Osteocyte (in vitro differentiated cells): Measurements from ENCODE around the gene NUCB1. TPM values are rescaled to one million over a fixed set of nuclear protein-coding genes. Genes with fewer than 3 reads are reported as not detected.

Experiments used
- DNase-seq: peaks from one replicate; pipeline ENCODE4 v3.0.0; 2021; ENCODE audit warnings: mixed read lengths; ENCODE audit not compliant: unreplicated experiment; ENCODE audit errors: extremely low spot score
- H3K27ac Mint-ChIP-seq: one replicate; pipeline ENCODE4 v1.8.0; 2021; ENCODE audit warnings: mild to moderate bottlenecking, mixed read lengths; ENCODE audit not compliant: unreplicated experiment
- H3K27me3 Mint-ChIP-seq: one replicate; pipeline ENCODE4 v1.8.0; 2021; ENCODE audit warnings: mixed read lengths; ENCODE audit not compliant: unreplicated experiment
- H3K36me3 Mint-ChIP-seq: one replicate; pipeline ENCODE4 v1.8.0; 2021; ENCODE audit warnings: mixed read lengths; ENCODE audit not compliant: unreplicated experiment
- H3K4me1 Mint-ChIP-seq: one replicate; pipeline ENCODE4 v1.8.0; 2021; ENCODE audit warnings: mixed read lengths; ENCODE audit not compliant: unreplicated experiment
- H3K4me3 Mint-ChIP-seq: one replicate; pipeline ENCODE4 v1.8.0; 2021; ENCODE audit warnings: mild to moderate bottlenecking, moderate library complexity, mixed read lengths; ENCODE audit not compliant: unreplicated experiment
- H3K9me3 Mint-ChIP-seq: one replicate; pipeline ENCODE4 v1.8.0; 2021; ENCODE audit warnings: mixed read lengths; ENCODE audit not compliant: unreplicated experiment
- total RNA-seq: library from RNA; stranded (reverse); gene quantifications from 2 replicates; pipeline ENCODE4 v1.2.1, GENCODE V29; 2021
- TF ChIP-seq, protein P1 (sequence below): fragments of 200-600 bp; sonication (generic); IDR thresholded peaks from 2 replicates; pipeline ENCODE4 v1.5.0; 2021; ENCODE audit warnings: antibody characterized with exemption, mild to moderate bottlenecking, moderate library complexity

Gene NUCB1
- total RNA-seq, 1 donor from 2014 or later = 260 TPM

DNA sequence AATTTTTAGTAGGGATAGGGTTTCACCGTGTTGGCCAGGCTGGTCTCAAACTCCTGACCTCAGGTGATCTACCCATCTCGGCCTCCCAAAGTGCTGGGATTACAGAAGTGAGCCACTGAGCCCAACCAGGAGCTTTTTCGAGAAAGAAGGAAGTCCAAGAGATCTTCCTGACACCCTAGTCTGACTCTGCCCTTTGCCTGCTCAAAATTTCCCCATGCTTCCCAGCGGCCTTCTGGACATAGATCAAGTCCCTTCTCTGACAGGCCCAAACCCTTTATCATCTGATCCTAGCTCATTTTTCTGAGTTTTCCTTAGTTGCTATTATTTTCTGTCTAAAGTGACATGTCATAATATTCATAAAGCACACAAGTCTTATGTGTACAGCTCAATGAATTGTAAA, 53.0 kb downstream of the NUCB1 start:
- H3K4me3 Mint-ChIP-seq = no peak overlapping the region
- no peaks in the 10 kb centered on the region for H3K27me3 Mint-ChIP-seq
- H3K4me1 Mint-ChIP-seq = peaks cover 21% of the 10 kb centered on the region
- TF ChIP-seq, protein P1, sequence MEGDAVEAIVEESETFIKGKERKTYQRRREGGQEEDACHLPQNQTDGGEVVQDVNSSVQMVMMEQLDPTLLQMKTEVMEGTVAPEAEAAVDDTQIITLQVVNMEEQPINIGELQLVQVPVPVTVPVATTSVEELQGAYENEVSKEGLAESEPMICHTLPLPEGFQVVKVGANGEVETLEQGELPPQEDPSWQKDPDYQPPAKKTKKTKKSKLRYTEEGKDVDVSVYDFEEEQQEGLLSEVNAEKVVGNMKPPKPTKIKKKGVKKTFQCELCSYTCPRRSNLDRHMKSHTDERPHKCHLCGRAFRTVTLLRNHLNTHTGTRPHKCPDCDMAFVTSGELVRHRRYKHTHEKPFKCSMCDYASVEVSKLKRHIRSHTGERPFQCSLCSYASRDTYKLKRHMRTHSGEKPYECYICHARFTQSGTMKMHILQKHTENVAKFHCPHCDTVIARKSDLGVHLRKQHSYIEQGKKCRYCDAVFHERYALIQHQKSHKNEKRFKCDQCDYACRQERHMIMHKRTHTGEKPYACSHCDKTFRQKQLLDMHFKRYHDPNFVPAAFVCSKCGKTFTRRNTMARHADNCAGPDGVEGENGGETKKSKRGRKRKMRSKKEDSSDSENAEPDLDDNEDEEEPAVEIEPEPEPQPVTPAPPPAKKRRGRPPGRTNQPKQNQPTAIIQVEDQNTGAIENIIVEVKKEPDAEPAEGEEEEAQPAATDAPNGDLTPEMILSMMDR = no peak
- no peak for DNase-seq
- H3K36me3 Mint-ChIP-seq = peaks cover 7% of the 10 kb centered on the region
- no peak overlapping the region for H3K27ac Mint-ChIP-seq
- H3K9me3 Mint-ChIP-seq = no peaks in the 10 kb centered on the region

DNA sequence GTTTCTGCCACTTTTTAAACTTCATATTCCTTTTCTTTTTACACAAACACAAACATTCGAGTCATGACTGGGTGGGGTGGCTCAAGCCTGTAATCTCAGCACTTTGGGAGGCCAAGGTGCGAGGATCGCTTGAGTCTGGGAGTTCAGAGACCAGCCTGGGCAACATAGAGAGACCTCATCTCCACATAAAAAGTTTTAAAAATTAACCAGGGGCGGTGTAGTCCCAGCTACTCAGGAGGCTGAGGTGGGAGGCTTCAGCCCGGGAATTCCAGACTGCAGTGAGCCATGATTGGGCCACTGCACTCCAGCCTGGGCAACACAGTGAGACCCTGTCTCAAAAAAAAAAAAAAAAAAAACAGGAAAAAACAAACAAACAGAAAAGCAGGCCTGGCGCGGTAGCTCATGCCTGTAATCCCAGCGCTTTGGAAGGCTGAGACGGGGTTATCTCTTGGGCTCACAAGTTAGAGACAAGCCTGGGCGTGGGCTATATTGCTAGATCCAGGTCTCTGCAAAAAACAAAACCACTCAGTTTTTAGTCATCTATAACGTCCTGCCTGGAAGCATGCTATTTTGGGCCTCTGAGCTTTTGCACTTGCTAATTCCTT, 54.0 kb downstream of the NUCB1 start:
- DNase-seq = no peak
- Mint-ChIP-seq H3K27ac (peak overlapping the region; percentile 80), H3K4me3 (peak overlapping the region; percentile 77), H3K9me3 (no peaks in the 10 kb centered on the region), H3K36me3 (peaks cover 9% of the 10 kb centered on the region), H3K27me3 (no peaks in the 10 kb centered on the region), H3K4me1 (peaks cover 16% of the 10 kb centered on the region)
- TF ChIP-seq, protein P1 = no peak

DNA sequence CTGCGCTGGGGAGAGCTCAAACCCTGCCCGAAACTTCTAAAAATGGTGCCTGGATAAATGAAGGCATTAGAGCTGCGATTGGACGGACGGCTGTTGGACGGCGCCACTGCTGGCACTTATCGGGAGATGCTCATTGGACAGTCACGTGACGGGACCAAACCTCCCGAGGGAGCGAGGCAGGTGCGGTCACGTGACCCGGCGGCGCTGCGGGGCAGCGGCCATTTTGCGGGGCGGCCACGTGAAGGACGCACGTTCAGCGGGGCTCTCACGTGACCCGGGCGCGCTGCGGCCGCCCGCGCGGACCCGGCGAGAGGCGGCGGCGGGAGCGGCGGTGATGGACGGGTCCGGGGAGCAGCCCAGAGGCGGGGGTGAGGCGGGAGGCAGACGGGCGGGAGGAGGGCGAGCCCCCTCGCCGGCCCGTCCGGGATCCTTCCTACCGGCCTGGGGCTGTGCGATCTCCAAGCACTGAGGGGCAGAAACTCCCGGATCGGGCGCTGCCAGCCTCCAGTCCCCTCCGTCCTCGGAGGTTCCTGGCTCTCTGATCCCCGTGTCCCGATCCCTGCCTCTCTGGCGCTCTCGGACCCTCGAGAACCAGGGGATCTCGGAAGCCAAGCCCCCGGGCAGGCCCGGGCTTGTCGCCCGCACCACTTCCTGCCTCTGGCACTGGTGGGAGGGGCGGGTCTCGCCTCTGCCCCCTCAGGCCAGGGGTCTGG, 54.6 kb downstream of the NUCB1 start, which contains the start of gene BAX:
TSS of gene BAX (plus strand) at position 281 of the 713 bp plus-strand sequence. CDS start at position 335, 54 bp downstream.
- peak within 1 kb of the TSS; percentile 77 for H3K4me3 Mint-ChIP-seq
- peak; percentile 99 for DNase-seq
- H3K36me3 Mint-ChIP-seq = peaks cover 9% of the 10 kb centered on the region
- H3K4me1 Mint-ChIP-seq = peaks cover 16% of the 10 kb centered on the region
- no peaks in the 10 kb centered on the region for H3K27me3 Mint-ChIP-seq
- H3K9me3 Mint-ChIP-seq = no peaks in the 10 kb centered on the region
- TF ChIP-seq, protein P1 = no peak
- peak within 1 kb of the TSS; percentile 80 for H3K27ac Mint-ChIP-seq

DNA sequence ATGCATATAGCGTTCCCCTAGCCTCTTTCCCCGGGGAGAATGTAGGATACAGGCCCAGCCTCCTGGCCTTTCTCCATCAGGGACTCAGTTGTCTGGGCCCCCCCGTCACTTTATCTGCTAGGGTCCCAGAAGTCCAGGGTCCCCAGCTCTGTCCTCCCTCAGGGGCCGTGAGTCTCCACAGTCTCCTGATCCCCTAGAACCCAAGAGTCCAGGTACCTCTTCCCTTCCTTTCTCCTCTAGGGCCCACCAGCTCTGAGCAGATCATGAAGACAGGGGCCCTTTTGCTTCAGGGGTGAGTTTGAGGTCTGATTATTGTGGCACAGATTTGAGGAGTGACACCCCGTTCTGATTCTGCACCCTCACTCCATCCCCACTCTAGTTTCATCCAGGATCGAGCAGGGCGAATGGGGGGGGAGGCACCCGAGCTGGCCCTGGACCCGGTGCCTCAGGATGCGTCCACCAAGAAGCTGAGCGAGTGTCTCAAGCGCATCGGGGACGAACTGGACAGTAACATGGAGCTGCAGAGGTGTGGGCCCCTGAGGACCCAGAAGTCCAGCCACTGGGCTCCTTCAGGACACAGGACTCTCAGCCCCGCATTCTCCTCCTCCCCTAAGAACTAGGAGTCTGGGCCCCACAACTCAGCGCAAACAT, 55.3 kb downstream of the NUCB1 start:
- H3K27ac Mint-ChIP-seq = peak overlapping the region; percentile 77
- peaks cover 16% of the 10 kb centered on the region for H3K4me1 Mint-ChIP-seq
- H3K27me3 Mint-ChIP-seq = no peaks in the 10 kb centered on the region
- peaks cover 9% of the 10 kb centered on the region for H3K36me3 Mint-ChIP-seq
- peak overlapping the region; percentile 77 for H3K4me3 Mint-ChIP-seq
- no peak for DNase-seq
- TF ChIP-seq, protein P1 = no peak
- H3K9me3 Mint-ChIP-seq = no peaks in the 10 kb centered on the region

DNA sequence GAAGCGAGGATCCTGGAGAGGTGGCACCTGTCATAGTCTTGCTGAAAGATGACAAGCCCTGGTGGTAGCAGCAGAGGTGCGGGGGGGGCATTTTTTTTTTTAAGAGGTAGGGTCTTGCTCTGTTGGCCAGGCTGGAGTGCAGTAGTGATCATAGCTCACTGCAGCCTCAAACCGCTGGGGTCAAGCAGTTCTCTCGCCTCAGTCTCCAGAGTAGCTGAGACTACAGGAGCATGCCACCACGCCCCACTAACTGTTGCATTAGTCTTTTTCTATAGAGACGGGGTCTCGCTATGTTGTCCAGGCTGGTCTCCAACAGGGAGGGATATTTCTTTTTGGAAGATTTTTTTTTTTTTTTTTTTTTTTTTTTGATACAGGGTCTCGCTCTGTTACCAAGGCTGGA, 57.9 kb downstream of the NUCB1 start:
- Mint-ChIP-seq H3K27ac (no peak overlapping the region), H3K27me3 (no peaks in the 10 kb centered on the region)

More for the DNA sequence above, 57.9 kb downstream of the NUCB1 start:
- H3K9me3 Mint-ChIP-seq = no peaks in the 10 kb centered on the region
- TF ChIP-seq, protein P1 = no peak
- H3K4me1 Mint-ChIP-seq = peaks cover 29% of the 10 kb centered on the region
- no peak overlapping the region for H3K4me3 Mint-ChIP-seq
- H3K36me3 Mint-ChIP-seq = peaks cover 14% of the 10 kb centered on the region
- no peak for DNase-seq
